Progenitor cell of endocrine pancreas (in vitro differentiated cells): ENCODE data around the gene PGAP3. TPM values are rescaled to one million over a fixed set of nuclear protein-coding genes. Genes with fewer than 3 reads are reported as not detected.

ENCODE experiments used
- DNase-seq: peaks from one replicate; pipeline ENCODE4 v3.0.0; 2021; ENCODE audit warnings: low spot score; ENCODE audit not compliant: unreplicated experiment
- H3K27ac Mint-ChIP-seq: 2 replicates; pipeline ENCODE4 v1.8.0; 2021; ENCODE audit warnings: mild to moderate bottlenecking, moderate library complexity, mixed read lengths
- H3K27me3 Mint-ChIP-seq: 2 replicates; pipeline ENCODE4 v1.8.0; 2021; ENCODE audit warnings: mixed read lengths
- H3K36me3 Mint-ChIP-seq: 2 replicates; pipeline ENCODE4 v1.8.0; 2022; ENCODE audit warnings: mixed read lengths; ENCODE audit not compliant: insufficient read depth
- H3K4me1 Mint-ChIP-seq: 2 replicates; pipeline ENCODE4 v1.8.0; 2021; ENCODE audit warnings: low read depth, mixed read lengths
- H3K4me3 Mint-ChIP-seq: 2 replicates; pipeline ENCODE4 v1.8.0; 2021; ENCODE audit warnings: low read depth, mild to moderate bottlenecking, moderate library complexity, mixed read lengths
- H3K9me3 Mint-ChIP-seq: 2 replicates; pipeline ENCODE4 v1.8.0; 2021; ENCODE audit warnings: low read depth, mixed read lengths
- CTCF ChIP-seq: fragments of 200-600 bp; sonication (generic); IDR thresholded peaks from one replicate; pipeline ENCODE4 v1.5.0; 2021; ENCODE audit warnings: antibody characterized with exemption, mild to moderate bottlenecking; ENCODE audit not compliant: unreplicated experiment
- total RNA-seq: library from RNA; stranded (reverse); gene quantifications from 2 replicates; pipeline ENCODE4 v1.2.1, GENCODE V29; 2021

The PGAP3 gene
- total RNA-seq, 1 donor from 2014 or later = 40.1 TPM

GRCh38 chr17:39687101-39687545 is 734 bp downstream of the PGAP3 start:
- no peaks in the 10 kb centered on the region for H3K27me3 Mint-ChIP-seq
- no peak for DNase-seq
- no peaks in the 10 kb centered on the region for H3K9me3 Mint-ChIP-seq
- peaks cover 13% of the 10 kb centered on the region for H3K36me3 Mint-ChIP-seq
- H3K4me1 Mint-ChIP-seq = peaks cover 11% of the 10 kb centered on the region
- peak overlapping the region; percentile 97 for H3K4me3 Mint-ChIP-seq
- no peak overlapping the region for H3K27ac Mint-ChIP-seq
- TF ChIP-seq CTCF = no peak

- TF ChIP-seq CTCF = no peak
- no peak for DNase-seq
- Mint-ChIP-seq H3K27ac (no peak overlapping the region), H3K27me3 (no peaks in the 10 kb centered on the region), H3K4me1 (peaks cover 11% of the 10 kb centered on the region), H3K9me3 (no peaks in the 10 kb centered on the region), H3K4me3 (no peak overlapping the region), H3K36me3 (peaks cover 17% of the 10 kb centered on the region)
Observed at GRCh38 chr17:39684369-39685192, 3.3 kb downstream of the PGAP3 start.

- Mint-ChIP-seq H3K36me3 (peaks cover 17% of the 10 kb centered on the region), H3K27ac (no peak overlapping the region), H3K4me3 (no peak overlapping the region), H3K27me3 (no peaks in the 10 kb centered on the region), H3K4me1 (peaks cover 8% of the 10 kb centered on the region), H3K9me3 (no peaks in the 10 kb centered on the region)
- no peak for TF ChIP-seq CTCF
- no peak for DNase-seq
Observed at GRCh38 chr17:39683295-39683939, 4.4 kb downstream of the PGAP3 start.

- no peak for TF ChIP-seq CTCF
- H3K36me3 Mint-ChIP-seq = peaks cover 13% of the 10 kb centered on the region
- no peaks in the 10 kb centered on the region for H3K9me3 Mint-ChIP-seq
- DNase-seq = no peak
- no peak overlapping the region for H3K4me3 Mint-ChIP-seq
- no peak overlapping the region for H3K27ac Mint-ChIP-seq
- H3K4me1 Mint-ChIP-seq = peaks cover 8% of the 10 kb centered on the region
- H3K27me3 Mint-ChIP-seq = no peaks in the 10 kb centered on the region
Observed at GRCh38 chr17:39679521-39680192, 8.2 kb downstream of the PGAP3 start.
